Central memory CD4-positive, alpha-beta T cell (primary cell): Measurements from ENCODE around the gene AGPAT3.

Experiments used
- DNase-seq: peaks from one replicate; pipeline ENCODE4 v3.0.0; 2022

AGPAT3 gene

GRCh38 chr21:43958364-43959158 lies 93.5 kb downstream of the AGPAT3 start:
- DNase-seq, result no peak

GRCh38 chr21:43959231-43960116 lies 94.5 kb downstream of the AGPAT3 start:
- no peak for DNase-seq

- no peak for DNase-seq
Observed at GRCh38 chr21:43961382-43961909, 96.4 kb downstream of the AGPAT3 start.

GRCh38 chr21:43965911-43966585 lies 101.0 kb downstream of the AGPAT3 start:
- no peak for DNase-seq

- DNase-seq, result no peak
Observed at GRCh38 chr21:43966946-43967512, 102.0 kb downstream of the AGPAT3 start.

- no peak for DNase-seq
Observed at GRCh38 chr21:43967981-43968380, 103.0 kb downstream of the AGPAT3 start.

GRCh38 chr21:43968410-43969114 lies 103.5 kb downstream of the AGPAT3 start:
- no peak for DNase-seq

- DNase-seq, result no peak
Observed at GRCh38 chr21:43969115-43969444, 104.1 kb downstream of the AGPAT3 start.

GRCh38 chr21:43970551-43970950 lies 105.5 kb downstream of the AGPAT3 start:
- DNase-seq, result no peak

- DNase-seq, result no peak
Observed at GRCh38 chr21:43971201-43971991, 106.4 kb downstream of the AGPAT3 start.

GRCh38 chr21:43971992-43972255 lies 106.9 kb downstream of the AGPAT3 start:
- DNase-seq, result no peak

- DNase-seq, result no peak
Observed at GRCh38 chr21:43972850-43973633, 108.0 kb downstream of the AGPAT3 start.

- no peak for DNase-seq
Observed at GRCh38 chr21:43973634-43973955, 108.6 kb downstream of the AGPAT3 start.

- no peak for DNase-seq
Observed at GRCh38 chr21:43974791-43975468, 109.9 kb downstream of the AGPAT3 start.

GRCh38 chr21:43975469-43976098 lies 110.6 kb downstream of the AGPAT3 start:
- peak; percentile 72 for DNase-seq

- no peak for DNase-seq
Observed at GRCh38 chr21:43976661-43977060, 111.6 kb downstream of the AGPAT3 start.

GRCh38 chr21:43978060-43978459 lies 113.0 kb downstream of the AGPAT3 start:
- no peak for DNase-seq

- no peak for DNase-seq
Observed at GRCh38 chr21:43979654-43980053, 114.6 kb downstream of the AGPAT3 start.

GRCh38 chr21:43981151-43981870 lies 116.3 kb downstream of the AGPAT3 start:
- no peak for DNase-seq
